WTC11 (cell line): ENCODE measurements around the gene CAPN11. TPM values are rescaled to one million over a fixed set of nuclear protein-coding genes. Genes with fewer than 3 reads are reported as not detected.

Experiments used
- ATAC-seq: fragments of 200-7000 bp; cut with Tn5 transposase; 2 replicates; pipeline ENCODE4 v1.10.0; 2021; ENCODE audit warnings: mild to moderate bottlenecking, moderate library complexity
- CTCF ChIA-PET: fragments of 300-600 bp; sonication (Branson Sonifier 250); formaldehyde crosslinking; loops from one replicate; lab custom pipeline; 2021; ENCODE audit warnings: antibody characterized with exemption; lab: Charles Lee
- POLR2A ChIA-PET: fragments of 350-600 bp; sonication (Branson Sonifier 250); formaldehyde crosslinking; loops from one replicate; lab custom pipeline; 2021; ENCODE audit warnings: antibody characterized with exemption; lab: Charles Lee
- DNase-seq: peaks from one replicate; pipeline ENCODE4 v3.0.0; 2021; ENCODE audit warnings: low spot score
- H3K27ac Mint-ChIP-seq: 2 replicates; pipeline ENCODE4 v1.8.0; 2021; ENCODE audit warnings: mixed read lengths
- H3K27me3 Mint-ChIP-seq: 2 replicates; pipeline ENCODE4 v1.8.0; 2021; ENCODE audit warnings: low read depth, mild to moderate bottlenecking, moderate library complexity, mixed read lengths
- H3K36me3 Mint-ChIP-seq: 2 replicates; pipeline ENCODE4 v1.8.0; 2021; ENCODE audit warnings: mixed read lengths
- H3K4me1 Mint-ChIP-seq: 2 replicates; pipeline ENCODE4 v1.8.0; 2022; ENCODE audit warnings: mixed read lengths
- H3K4me3 Mint-ChIP-seq: 2 replicates; pipeline ENCODE4 v1.8.0; 2021; ENCODE audit warnings: mild to moderate bottlenecking, moderate library complexity, mixed read lengths
- H3K9me3 Mint-ChIP-seq: 2 replicates; pipeline ENCODE4 v1.8.0; 2021; ENCODE audit warnings: mixed read lengths
- CTCF ChIP-seq: fragments of 200-600 bp; IDR thresholded peaks from 2 replicates; pipeline ENCODE4 v1.8.0; 2022; ENCODE audit warnings: antibody characterized with exemption
- ELF4 ChIP-seq: sonication (generic); formaldehyde crosslinking; IDR thresholded peaks from 2 replicates; pipeline ENCODE4 v1.8.1; 2022; ENCODE audit warnings: low read depth, mild to moderate bottlenecking, moderate library complexity, missing genetic modification reagents
- FOXJ3 ChIP-seq: sonication (generic); formaldehyde crosslinking; IDR thresholded peaks from 2 replicates; pipeline ENCODE4 v1.9.0; 2021; ENCODE audit warnings: missing genetic modification reagents, mild to moderate bottlenecking, borderline replicate concordance
- FOXP1 ChIP-seq: sonication (generic); formaldehyde crosslinking; IDR thresholded peaks from 2 replicates; pipeline ENCODE4 v1.8.0; 2022; ENCODE audit warnings: missing genetic modification reagents, mild to moderate bottlenecking, moderate library complexity, borderline replicate concordance
- KAT7 ChIP-seq: sonication (generic); formaldehyde crosslinking; IDR thresholded peaks from 2 replicates; pipeline ENCODE4 v1.8.1; 2023; ENCODE audit warnings: missing genetic modification reagents, mild to moderate bottlenecking, borderline replicate concordance
- NR1H2 ChIP-seq: sonication (generic); formaldehyde crosslinking; IDR thresholded peaks from 2 replicates; pipeline ENCODE4 v1.9.0; 2021; ENCODE audit warnings: mild to moderate bottlenecking, moderate library complexity, missing genetic modification reagents
- NR3C1 ChIP-seq: sonication (generic); formaldehyde crosslinking; conservative IDR thresholded peaks from 2 replicates; pipeline ENCODE4 v1.8.1; 2023; ENCODE audit warnings: low read depth, mild to moderate bottlenecking, missing genetic modification reagents
- PRDM15 ChIP-seq: sonication (generic); formaldehyde crosslinking; IDR thresholded peaks from 2 replicates; pipeline ENCODE4 v1.8.0; 2022; ENCODE audit warnings: missing genetic modification reagents
- SP1 ChIP-seq: sonication (generic); formaldehyde crosslinking; conservative IDR thresholded peaks from 2 replicates; pipeline ENCODE4 v1.8.1; 2022; ENCODE audit warnings: missing genetic modification reagents
- TEAD4 ChIP-seq: sonication (generic); formaldehyde crosslinking; IDR thresholded peaks from 2 replicates; pipeline ENCODE4 v1.8.0; 2022; ENCODE audit warnings: mild to moderate bottlenecking, missing genetic modification reagents
- ZMAT4 ChIP-seq: fragments of 250-450 bp; sonication (Bioruptor Pico); IDR thresholded peaks from 2 replicates; pipeline ENCODE4 v1.9.0; 2021; ENCODE audit warnings: mild to moderate bottlenecking
- ZNF121 ChIP-seq: sonication (generic); formaldehyde crosslinking; IDR thresholded peaks from 2 replicates; pipeline ENCODE4 v1.8.0; 2023; ENCODE audit warnings: missing genetic modification reagents
- ZNF396 ChIP-seq: fragments of 250-450 bp; sonication (Bioruptor Pico); IDR thresholded peaks from 2 replicates; pipeline ENCODE4 v1.8.0; 2021; ENCODE audit warnings: mild to moderate bottlenecking, moderate library complexity, borderline replicate concordance
- ZNF416 ChIP-seq: fragments of 250-450 bp; sonication (Bioruptor Pico); IDR thresholded peaks from 2 replicates; pipeline ENCODE4 v1.9.0; 2021; ENCODE audit warnings: mild to moderate bottlenecking, inconsistent platforms
- ZNF423 ChIP-seq: fragments of 250-450 bp; sonication (Bioruptor Pico); IDR thresholded peaks from 2 replicates; pipeline ENCODE4 v2.1.2; 2022; ENCODE audit warnings: mild to moderate bottlenecking, moderate library complexity
- ZNF512 ChIP-seq: sonication (generic); formaldehyde crosslinking; IDR thresholded peaks from 2 replicates; pipeline ENCODE4 v1.8.1; 2022; ENCODE audit warnings: missing genetic modification reagents, borderline replicate concordance
- ZNF671 ChIP-seq: fragments of 250-450 bp; sonication (Bioruptor Pico); IDR thresholded peaks from 2 replicates; pipeline ENCODE4 v1.8.0; 2021; ENCODE audit warnings: mild to moderate bottlenecking
- total RNA-seq: library from RNA; stranded (reverse); gene quantifications from 3 replicates; pipeline ENCODE4 v1.2.3, GENCODE V29; 2021
- TF ChIP-seq, protein P1 (sequence below): sonication (generic); formaldehyde crosslinking; conservative IDR thresholded peaks from 2 replicates; pipeline ENCODE4 v1.8.1; 2023; ENCODE audit warnings: mild to moderate bottlenecking, low read depth, missing genetic modification reagents, moderate library complexity
- TF ChIP-seq, protein P2 (sequence below): sonication (generic); formaldehyde crosslinking; IDR thresholded peaks from 2 replicates; pipeline ENCODE4 v1.8.1; 2023; ENCODE audit warnings: mild to moderate bottlenecking, missing genetic modification reagents, borderline replicate concordance
- TF ChIP-seq, protein P3 (sequence below): sonication (generic); formaldehyde crosslinking; IDR thresholded peaks from 2 replicates; pipeline ENCODE4 v1.8.1; 2023; ENCODE audit warnings: mild to moderate bottlenecking, missing genetic modification reagents, moderate library complexity

CAPN11 gene
- total RNA-seq, 1 experiment from 2014 or later: 2.3 TPM

- TF ChIP-seq, protein P1, sequence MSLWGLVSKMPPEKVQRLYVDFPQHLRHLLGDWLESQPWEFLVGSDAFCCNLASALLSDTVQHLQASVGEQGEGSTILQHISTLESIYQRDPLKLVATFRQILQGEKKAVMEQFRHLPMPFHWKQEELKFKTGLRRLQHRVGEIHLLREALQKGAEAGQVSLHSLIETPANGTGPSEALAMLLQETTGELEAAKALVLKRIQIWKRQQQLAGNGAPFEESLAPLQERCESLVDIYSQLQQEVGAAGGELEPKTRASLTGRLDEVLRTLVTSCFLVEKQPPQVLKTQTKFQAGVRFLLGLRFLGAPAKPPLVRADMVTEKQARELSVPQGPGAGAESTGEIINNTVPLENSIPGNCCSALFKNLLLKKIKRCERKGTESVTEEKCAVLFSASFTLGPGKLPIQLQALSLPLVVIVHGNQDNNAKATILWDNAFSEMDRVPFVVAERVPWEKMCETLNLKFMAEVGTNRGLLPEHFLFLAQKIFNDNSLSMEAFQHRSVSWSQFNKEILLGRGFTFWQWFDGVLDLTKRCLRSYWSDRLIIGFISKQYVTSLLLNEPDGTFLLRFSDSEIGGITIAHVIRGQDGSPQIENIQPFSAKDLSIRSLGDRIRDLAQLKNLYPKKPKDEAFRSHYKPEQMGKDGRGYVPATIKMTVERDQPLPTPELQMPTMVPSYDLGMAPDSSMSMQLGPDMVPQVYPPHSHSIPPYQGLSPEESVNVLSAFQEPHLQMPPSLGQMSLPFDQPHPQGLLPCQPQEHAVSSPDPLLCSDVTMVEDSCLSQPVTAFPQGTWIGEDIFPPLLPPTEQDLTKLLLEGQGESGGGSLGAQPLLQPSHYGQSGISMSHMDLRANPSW (CRISPR knock-in tag): no peak
- TF ChIP-seq KAT7: no peak
- TF ChIP-seq TEAD4: no peak
- no peak for TF ChIP-seq ZMAT4 (CRISPR knock-in tag)
- no peak for TF ChIP-seq CTCF
- no peak for TF ChIP-seq ZNF416 (CRISPR knock-in tag)
- no peak for TF ChIP-seq ZNF121
- TF ChIP-seq SP1 (CRISPR knock-in tag): no peak
- TF ChIP-seq FOXP1 (CRISPR knock-in tag): no peak
- TF ChIP-seq ZNF671 (CRISPR knock-in tag): no peak
These were observed 9.1 kb upstream of the CAPN11 start (continued) for GRCh38 chr6:44149369-44150012.

DNA sequence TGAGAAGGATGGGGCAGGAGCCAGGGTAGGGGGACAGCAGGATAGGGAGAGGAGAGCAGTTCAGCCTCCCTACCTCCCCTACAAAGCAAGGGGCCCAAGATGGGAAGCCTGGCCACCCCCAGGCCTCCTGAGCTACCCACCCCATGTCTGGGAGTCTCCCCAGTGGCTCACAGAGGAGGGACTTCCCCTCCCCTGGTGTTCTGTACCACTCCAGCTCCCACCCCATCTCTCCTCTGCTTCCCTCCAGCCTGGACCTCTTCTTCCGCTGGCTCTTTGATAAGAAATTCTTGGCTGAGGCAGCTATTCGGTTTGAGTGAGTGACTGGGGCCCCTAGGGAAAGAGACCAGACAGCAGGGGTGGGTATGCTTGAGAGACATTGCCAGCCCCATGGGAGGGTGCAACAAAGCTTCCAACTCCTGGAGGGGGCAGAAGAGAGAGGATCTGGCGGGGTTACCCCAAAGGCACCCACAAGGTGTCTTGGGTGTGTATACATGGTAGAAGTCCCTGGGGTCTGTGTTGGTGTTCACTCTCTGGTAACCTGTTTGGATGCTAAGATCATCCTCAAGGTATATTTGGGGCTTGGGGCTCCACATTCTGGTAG, 8.2 kb upstream of the CAPN11 start:
- no peak overlapping the region for H3K27ac Mint-ChIP-seq
- H3K36me3 Mint-ChIP-seq: peaks cover 38% of the 10 kb centered on the region
- H3K4me3 Mint-ChIP-seq: no peak overlapping the region
- no peak for ATAC-seq
- CTCF ChIA-PET: interaction anchor here (0.9 to 1.7 kb wide), 2 partner anchors 17 to 22 kb away, joined by 3 to 5 read pairs; no protein-coding TSS in a partner anchor
- H3K4me1 Mint-ChIP-seq: peaks cover 8% of the 10 kb centered on the region
- no peaks in the 10 kb centered on the region for H3K27me3 Mint-ChIP-seq
- no peaks in the 10 kb centered on the region for H3K9me3 Mint-ChIP-seq
- POLR2A ChIA-PET: no interaction called here
- no peak for DNase-seq
- no peak for TF ChIP-seq ELF4 (CRISPR knock-in tag)
- TF ChIP-seq, protein P2, sequence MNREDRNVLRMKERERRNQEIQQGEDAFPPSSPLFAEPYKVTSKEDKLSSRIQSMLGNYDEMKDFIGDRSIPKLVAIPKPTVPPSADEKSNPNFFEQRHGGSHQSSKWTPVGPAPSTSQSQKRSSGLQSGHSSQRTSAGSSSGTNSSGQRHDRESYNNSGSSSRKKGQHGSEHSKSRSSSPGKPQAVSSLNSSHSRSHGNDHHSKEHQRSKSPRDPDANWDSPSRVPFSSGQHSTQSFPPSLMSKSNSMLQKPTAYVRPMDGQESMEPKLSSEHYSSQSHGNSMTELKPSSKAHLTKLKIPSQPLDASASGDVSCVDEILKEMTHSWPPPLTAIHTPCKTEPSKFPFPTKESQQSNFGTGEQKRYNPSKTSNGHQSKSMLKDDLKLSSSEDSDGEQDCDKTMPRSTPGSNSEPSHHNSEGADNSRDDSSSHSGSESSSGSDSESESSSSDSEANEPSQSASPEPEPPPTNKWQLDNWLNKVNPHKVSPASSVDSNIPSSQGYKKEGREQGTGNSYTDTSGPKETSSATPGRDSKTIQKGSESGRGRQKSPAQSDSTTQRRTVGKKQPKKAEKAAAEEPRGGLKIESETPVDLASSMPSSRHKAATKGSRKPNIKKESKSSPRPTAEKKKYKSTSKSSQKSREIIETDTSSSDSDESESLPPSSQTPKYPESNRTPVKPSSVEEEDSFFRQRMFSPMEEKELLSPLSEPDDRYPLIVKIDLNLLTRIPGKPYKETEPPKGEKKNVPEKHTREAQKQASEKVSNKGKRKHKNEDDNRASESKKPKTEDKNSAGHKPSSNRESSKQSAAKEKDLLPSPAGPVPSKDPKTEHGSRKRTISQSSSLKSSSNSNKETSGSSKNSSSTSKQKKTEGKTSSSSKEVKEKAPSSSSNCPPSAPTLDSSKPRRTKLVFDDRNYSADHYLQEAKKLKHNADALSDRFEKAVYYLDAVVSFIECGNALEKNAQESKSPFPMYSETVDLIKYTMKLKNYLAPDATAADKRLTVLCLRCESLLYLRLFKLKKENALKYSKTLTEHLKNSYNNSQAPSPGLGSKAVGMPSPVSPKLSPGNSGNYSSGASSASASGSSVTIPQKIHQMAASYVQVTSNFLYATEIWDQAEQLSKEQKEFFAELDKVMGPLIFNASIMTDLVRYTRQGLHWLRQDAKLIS (CRISPR knock-in tag): no peak
- no peak for TF ChIP-seq PRDM15 (CRISPR knock-in tag)
- TF ChIP-seq, protein P3, sequence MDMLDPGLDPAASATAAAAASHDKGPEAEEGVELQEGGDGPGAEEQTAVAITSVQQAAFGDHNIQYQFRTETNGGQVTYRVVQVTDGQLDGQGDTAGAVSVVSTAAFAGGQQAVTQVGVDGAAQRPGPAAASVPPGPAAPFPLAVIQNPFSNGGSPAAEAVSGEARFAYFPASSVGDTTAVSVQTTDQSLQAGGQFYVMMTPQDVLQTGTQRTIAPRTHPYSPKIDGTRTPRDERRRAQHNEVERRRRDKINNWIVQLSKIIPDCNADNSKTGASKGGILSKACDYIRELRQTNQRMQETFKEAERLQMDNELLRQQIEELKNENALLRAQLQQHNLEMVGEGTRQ (CRISPR knock-in tag): no peak
- no peak for TF ChIP-seq ZNF423 (CRISPR knock-in tag)
- TF ChIP-seq FOXJ3 (CRISPR knock-in tag): no peak
- TF ChIP-seq NR3C1 (CRISPR knock-in tag): no peak
- no peak for TF ChIP-seq ZNF396 (CRISPR knock-in tag)
- TF ChIP-seq NR1H2 (CRISPR knock-in tag): no peak
- TF ChIP-seq ZNF512: no peak
